Measurements from ENCODE around the gene ZCWPW1. TPM values are rescaled to one million over a fixed set of nuclear protein-coding genes. Genes with fewer than 3 reads are reported as not detected.
A peak's percentile ranks its signal among the peaks of the same experiment; 100 is the strongest.
"Not testable (repeated sequence)": the region's sequence is repeated elsewhere in the genome, so short reads cannot be mapped to it uniquely, and the experiment has no call there.

Gene ZCWPW1
- total RNA-seq, 3 donors from 2014 or later: 3.9 to 12.6 (median 8.6) TPM

DNA sequence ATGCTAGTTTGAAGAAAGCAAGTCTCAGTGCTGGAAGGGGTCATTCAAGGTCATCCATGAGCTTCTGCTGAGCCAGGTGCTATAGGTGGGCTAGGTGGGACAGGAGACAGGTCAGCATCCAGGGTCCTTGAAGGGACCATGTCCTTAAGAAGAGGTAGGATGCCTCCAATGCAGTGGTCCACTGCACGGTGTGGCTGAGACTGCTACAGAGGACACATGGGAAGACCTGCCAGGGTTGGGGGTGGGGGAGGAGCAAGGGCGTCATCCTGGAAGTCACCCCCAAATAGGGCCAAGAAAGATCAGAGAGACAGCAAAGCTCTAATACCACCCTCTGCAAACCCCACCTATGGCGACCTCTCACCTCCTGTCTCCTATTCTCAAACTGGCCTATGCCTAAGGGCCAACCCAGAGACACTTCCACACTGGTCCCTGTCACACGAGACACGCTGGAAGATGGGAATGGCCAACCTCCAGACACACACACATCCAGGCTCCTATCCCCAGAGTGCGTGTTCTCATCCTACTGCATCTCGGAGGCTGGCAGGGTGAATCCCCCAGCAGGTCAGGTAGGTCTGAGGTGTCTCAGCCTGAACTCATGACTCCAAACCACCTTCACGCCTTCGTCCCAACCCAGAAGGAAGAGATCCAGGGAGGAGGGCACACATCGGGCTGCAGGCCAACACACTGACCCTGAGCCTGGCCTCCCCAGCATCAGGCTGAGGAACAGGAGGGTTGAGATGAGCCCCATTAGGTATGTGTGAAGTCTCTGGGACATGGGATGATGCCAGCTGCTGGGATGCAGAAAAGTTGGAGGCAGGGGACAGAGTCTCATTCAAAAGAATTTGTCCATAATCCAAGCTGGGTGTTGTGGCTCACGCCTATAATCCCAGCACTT is 13.4 kb upstream of the ZCWPW1 start:
- Histone ChIP-seq H3K9me3 (no peaks in the 10 kb centered on the region), H3K36me3 (no peaks in the 10 kb centered on the region), H3K4me1 (no peaks in the 10 kb centered on the region), H3K4me3 (no peak overlapping the region), H3K27ac (no peak overlapping the region), H3K27me3 (no peaks in the 10 kb centered on the region)
- intact Hi-C loops (cut with DNase I; ENCODE audit: low total_unique reads): no loop called here
- no peak for TF ChIP-seq POLR2AphosphoS5 (IDR thresholded peaks at IDR 0.05)
- TF ChIP-seq POLR2A (IDR thresholded peaks at IDR 0.05): no peak
- TF ChIP-seq, protein P1, sequence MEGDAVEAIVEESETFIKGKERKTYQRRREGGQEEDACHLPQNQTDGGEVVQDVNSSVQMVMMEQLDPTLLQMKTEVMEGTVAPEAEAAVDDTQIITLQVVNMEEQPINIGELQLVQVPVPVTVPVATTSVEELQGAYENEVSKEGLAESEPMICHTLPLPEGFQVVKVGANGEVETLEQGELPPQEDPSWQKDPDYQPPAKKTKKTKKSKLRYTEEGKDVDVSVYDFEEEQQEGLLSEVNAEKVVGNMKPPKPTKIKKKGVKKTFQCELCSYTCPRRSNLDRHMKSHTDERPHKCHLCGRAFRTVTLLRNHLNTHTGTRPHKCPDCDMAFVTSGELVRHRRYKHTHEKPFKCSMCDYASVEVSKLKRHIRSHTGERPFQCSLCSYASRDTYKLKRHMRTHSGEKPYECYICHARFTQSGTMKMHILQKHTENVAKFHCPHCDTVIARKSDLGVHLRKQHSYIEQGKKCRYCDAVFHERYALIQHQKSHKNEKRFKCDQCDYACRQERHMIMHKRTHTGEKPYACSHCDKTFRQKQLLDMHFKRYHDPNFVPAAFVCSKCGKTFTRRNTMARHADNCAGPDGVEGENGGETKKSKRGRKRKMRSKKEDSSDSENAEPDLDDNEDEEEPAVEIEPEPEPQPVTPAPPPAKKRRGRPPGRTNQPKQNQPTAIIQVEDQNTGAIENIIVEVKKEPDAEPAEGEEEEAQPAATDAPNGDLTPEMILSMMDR (IDR thresholded peaks at IDR 0.05): no peak
- peak in 1 of 2 donors; percentile 12 for DNase-seq (ENCODE audit: low spot score in 2 of 2)

DNA sequence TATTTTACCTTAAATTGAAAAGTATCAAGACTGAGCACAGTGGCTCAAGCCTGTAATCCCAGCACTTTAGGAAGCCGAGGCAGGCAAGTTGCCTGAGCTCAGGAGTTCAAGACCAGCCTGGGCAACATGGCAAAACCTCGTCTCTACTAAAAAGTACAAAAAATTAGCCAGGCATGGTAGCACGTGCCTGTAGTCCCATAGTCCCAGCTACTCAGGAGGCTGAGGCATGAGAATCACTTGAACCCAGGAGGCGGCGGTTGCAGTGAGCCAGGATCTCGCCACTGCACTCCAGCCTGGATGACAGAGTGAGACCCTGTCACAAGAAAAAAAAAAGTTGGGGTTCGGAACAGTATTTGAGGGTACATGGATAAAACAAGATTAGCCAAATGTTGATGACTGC is 10.7 kb upstream of the ZCWPW1 start:
- H3K36me3 ChIP-seq; H3K9me3 ChIP-seq; H3K4me3 ChIP-seq; H3K27ac ChIP-seq; H3K27me3 ChIP-seq; intact Hi-C loops (cut with DNase I; ENCODE audit: low total_unique reads); H3K4me1 ChIP-seq: not testable (repeated sequence)
- DNase-seq (ENCODE audit: low spot score in 2 of 2): peak in 1 of 2 donors; percentile 12

DNA sequence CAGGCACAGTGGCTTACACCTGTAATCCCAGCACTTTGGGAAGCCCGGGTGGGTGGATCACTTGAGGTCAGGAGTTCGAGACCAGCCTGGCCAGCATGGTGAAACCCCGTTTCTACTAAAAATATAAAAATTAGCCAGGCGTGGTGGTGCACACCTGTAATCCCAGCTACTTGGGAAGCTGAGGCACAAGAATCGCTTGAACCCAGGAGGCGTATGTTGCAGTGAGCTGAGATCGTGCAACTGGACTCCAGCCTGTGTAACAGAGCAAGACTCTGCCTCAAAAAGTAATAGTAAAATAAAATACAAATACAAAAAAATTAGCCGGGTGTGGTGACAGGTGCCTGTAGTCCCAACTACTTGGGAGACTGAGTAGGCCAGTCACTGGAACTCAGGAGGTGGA is 10.2 kb upstream of the ZCWPW1 start:
- intact Hi-C loops (cut with DNase I; ENCODE audit: low total_unique reads); H3K4me3 ChIP-seq; H3K27me3 ChIP-seq; DNase-seq (ENCODE audit: low spot score in 2 of 2); H3K9me3 ChIP-seq; H3K36me3 ChIP-seq; H3K27ac ChIP-seq: not testable (repeated sequence)
- H3K4me1 ChIP-seq: peaks cover 0 to 13% of the 10 kb centered on the region in 2 donors

DNA sequence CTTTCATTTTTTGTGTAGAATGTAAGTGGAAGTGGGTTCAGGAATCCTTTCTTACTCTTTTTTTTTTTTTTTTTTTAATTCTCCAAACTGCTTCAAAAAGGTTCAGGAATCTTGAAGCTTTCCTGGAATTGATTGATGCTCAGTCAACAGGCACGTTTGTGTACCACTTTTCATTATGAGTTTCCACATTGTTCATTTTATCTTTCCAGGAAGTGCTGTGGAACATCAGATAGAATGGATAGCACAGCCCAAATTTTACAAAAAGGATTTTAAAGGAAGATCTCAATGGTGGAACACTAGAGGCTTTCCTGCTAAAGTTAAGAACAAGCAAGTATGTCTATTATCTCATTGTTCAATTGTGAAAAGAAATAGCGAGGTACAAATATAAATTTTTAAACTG is 9.7 kb upstream of the ZCWPW1 start:
- Histone ChIP-seq H3K27me3 (no peaks in the 10 kb centered on the region), H3K36me3 (no peaks in the 10 kb centered on the region), H3K9me3 (no peaks in the 10 kb centered on the region), H3K4me3 (no peak overlapping the region), H3K27ac (peak overlapping the region in 1 of 2 donors; percentile 96), H3K4me1 (peaks cover 0 to 13% of the 10 kb centered on the region in 2 donors)
- intact Hi-C loops (cut with DNase I; ENCODE audit: low total_unique reads): no loop called here
- no peak for DNase-seq (ENCODE audit: low spot score in 2 of 2)
- TF ChIP-seq POLR2A (IDR thresholded peaks at IDR 0.05) (no peak), POLR2AphosphoS5 (IDR thresholded peaks at IDR 0.05) (no peak)
- TF ChIP-seq, protein P1 (IDR thresholded peaks at IDR 0.05): no peak

DNA sequence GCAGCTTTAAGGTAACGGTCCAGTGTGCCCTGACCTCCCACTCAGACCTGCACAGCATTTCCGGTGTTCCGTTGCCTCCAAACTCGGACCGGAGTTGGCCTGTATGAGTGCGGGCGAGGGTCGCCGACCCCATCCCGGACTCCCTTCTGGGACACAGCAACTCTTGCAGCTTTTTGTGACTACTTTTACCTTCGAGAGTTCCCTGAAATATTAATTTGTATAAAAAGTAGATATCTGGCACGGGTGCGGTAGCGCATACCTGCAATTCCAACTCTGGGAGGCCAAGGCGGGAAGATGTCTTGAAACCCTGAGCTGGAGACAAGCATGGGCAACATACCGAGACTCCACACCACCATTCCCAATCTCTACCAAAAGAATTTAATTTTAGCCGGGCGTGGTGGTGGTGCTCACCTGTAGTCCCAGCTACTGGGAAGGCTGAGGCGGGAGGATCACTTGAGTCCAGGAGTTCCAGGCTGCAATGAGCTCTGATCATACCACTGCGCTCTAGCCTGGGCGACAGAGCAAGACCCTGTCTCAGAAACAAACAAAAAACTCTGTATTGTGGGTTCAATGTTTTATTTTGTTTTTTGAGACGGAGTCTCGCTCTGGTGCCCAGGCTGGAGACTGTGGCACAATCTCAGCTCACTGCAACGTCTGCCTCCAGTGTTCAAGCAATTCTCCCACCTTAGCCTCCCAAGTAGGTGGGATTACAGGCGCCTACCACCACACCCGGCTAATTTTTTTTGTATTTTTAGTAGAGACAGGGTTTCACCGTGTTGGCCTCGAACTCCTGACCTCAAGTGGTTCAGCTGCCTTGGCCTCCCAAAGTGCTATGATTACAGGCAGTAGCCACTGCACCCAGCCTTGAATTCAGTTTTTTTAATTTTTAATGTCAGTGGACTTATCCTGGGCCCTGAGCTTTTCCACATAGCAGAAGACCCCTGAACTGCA is 8.9 kb upstream of the ZCWPW1 start:
- Histone ChIP-seq H3K36me3 (no peaks in the 10 kb centered on the region), H3K4me1 (peaks cover 0 to 19% of the 10 kb centered on the region in 2 donors), H3K9me3 (no peaks in the 10 kb centered on the region), H3K27ac (peak overlapping the region; percentile 96 to 100), H3K4me3 (peak overlapping the region in 2 of 3 donors; percentile 85 to 96), H3K27me3 (no peaks in the 10 kb centered on the region)
- intact Hi-C loops (cut with DNase I; ENCODE audit: low total_unique reads): no loop called here
- TF ChIP-seq POLR2A (IDR thresholded peaks at IDR 0.05): no peak
- TF ChIP-seq, protein P1 (IDR thresholded peaks at IDR 0.05): no peak
- no peak for TF ChIP-seq POLR2AphosphoS5 (IDR thresholded peaks at IDR 0.05)
- no peak for DNase-seq (ENCODE audit: low spot score in 2 of 2)
